ENCODE results near the gene HDAC9.

Gene HDAC9

GRCh38 chr7:18845700-18846099 lies 350.2 kb downstream of the HDAC9 start:
- no peak for DNase-seq (ENCODE audit: low spot score)

- DNase-seq (ENCODE audit: low spot score) = no peak
These were observed 351.2 kb downstream of the HDAC9 start for GRCh38 chr7:18846765-18847215.

- DNase-seq (ENCODE audit: low spot score) = no peak
These were observed 353.6 kb downstream of the HDAC9 start for GRCh38 chr7:18849130-18849529.

- no peak for DNase-seq (ENCODE audit: low spot score)
These were observed 360.2 kb downstream of the HDAC9 start for GRCh38 chr7:18855796-18856195.

- no peak for DNase-seq (ENCODE audit: low spot score)
These were observed 362.7 kb downstream of the HDAC9 start for GRCh38 chr7:18858232-18858631.

GRCh38 chr7:18859318-18859717 lies 363.8 kb downstream of the HDAC9 start:
- DNase-seq (ENCODE audit: low spot score) = no peak

- no peak for DNase-seq (ENCODE audit: low spot score)
These were observed 364.7 kb downstream of the HDAC9 start for GRCh38 chr7:18860221-18860620.

GRCh38 chr7:18861514-18862118 lies 366.1 kb downstream of the HDAC9 start:
- no peak for DNase-seq (ENCODE audit: low spot score)

GRCh38 chr7:18864967-18865366 lies 369.4 kb downstream of the HDAC9 start:
- DNase-seq (ENCODE audit: low spot score) = no peak

- no peak for DNase-seq (ENCODE audit: low spot score)
These were observed 370.9 kb downstream of the HDAC9 start for GRCh38 chr7:18866359-18867036.

GRCh38 chr7:18872344-18872743 lies 376.8 kb downstream of the HDAC9 start:
- no peak for DNase-seq (ENCODE audit: low spot score)

GRCh38 chr7:18873734-18874336 lies 378.3 kb downstream of the HDAC9 start:
- DNase-seq (ENCODE audit: low spot score) = no peak

- DNase-seq (ENCODE audit: low spot score) = no peak
These were observed 379.3 kb downstream of the HDAC9 start for GRCh38 chr7:18874880-18875279.

- no peak for DNase-seq (ENCODE audit: low spot score)
These were observed 382.3 kb downstream of the HDAC9 start for GRCh38 chr7:18877874-18878273.

- no peak for DNase-seq (ENCODE audit: low spot score)
These were observed 391.3 kb downstream of the HDAC9 start for GRCh38 chr7:18886832-18887231.

GRCh38 chr7:18889436-18889835 lies 393.9 kb downstream of the HDAC9 start:
- no peak for DNase-seq (ENCODE audit: low spot score)

GRCh38 chr7:18890134-18890533 lies 394.6 kb downstream of the HDAC9 start:
- no peak for DNase-seq (ENCODE audit: low spot score)

GRCh38 chr7:18890885-18891621 lies 395.5 kb downstream of the HDAC9 start:
- DNase-seq (ENCODE audit: low spot score) = no peak

- DNase-seq (ENCODE audit: low spot score) = no peak
These were observed 397.6 kb downstream of the HDAC9 start for GRCh38 chr7:18893156-18893555.

- DNase-seq (ENCODE audit: low spot score) = no peak
These were observed 398.6 kb downstream of the HDAC9 start for GRCh38 chr7:18894155-18894554.

GRCh38 chr7:18895456-18895855 lies 399.9 kb downstream of the HDAC9 start:
- DNase-seq (ENCODE audit: low spot score) = no peak

GRCh38 chr7:18896343-18896975 lies 400.9 kb downstream of the HDAC9 start:
- DNase-seq (ENCODE audit: low spot score) = no peak

Data from cerebellar cortex (tissue), 1 donor.